COR-L47 (cell line): ENCODE measurements around the gene TRAF5.

Experiments used
- DNase-seq: peaks from one replicate; lab custom pipeline; 2025; lab: John Stamatoyannopoulos, UW

TRAF5 gene

GRCh38 chr1:211328084-211328694 lies 1.6 kb downstream of the TRAF5 start:
- no peak for DNase-seq

GRCh38 chr1:211328866-211329475 lies 2.3 kb downstream of the TRAF5 start:
- no peak for DNase-seq

GRCh38 chr1:211329764-211330201 lies 3.1 kb downstream of the TRAF5 start:
- no peak for DNase-seq

- DNase-seq: no peak
Observed at GRCh38 chr1:211330282-211330936, 3.8 kb downstream of the TRAF5 start.

- DNase-seq: no peak
Observed at GRCh38 chr1:211331011-211331709, 4.5 kb downstream of the TRAF5 start.

GRCh38 chr1:211332036-211332616 lies 5.5 kb downstream of the TRAF5 start:
- no peak for DNase-seq

GRCh38 chr1:211332830-211333229 lies 6.2 kb downstream of the TRAF5 start:
- DNase-seq: no peak

- no peak for DNase-seq
Observed at GRCh38 chr1:211333906-211334305, 7.3 kb downstream of the TRAF5 start.

GRCh38 chr1:211334986-211335385 lies 8.4 kb downstream of the TRAF5 start:
- no peak for DNase-seq

GRCh38 chr1:211335522-211336157 lies 9.0 kb downstream of the TRAF5 start:
- DNase-seq: no peak

GRCh38 chr1:211336161-211336560 lies 9.5 kb downstream of the TRAF5 start:
- DNase-seq: no peak

- DNase-seq: no peak
Observed at GRCh38 chr1:211336775-211337174, 10.1 kb downstream of the TRAF5 start.

GRCh38 chr1:211337430-211338223 lies 11.0 kb downstream of the TRAF5 start:
- no peak for DNase-seq

GRCh38 chr1:211338224-211338620 lies 11.6 kb downstream of the TRAF5 start:
- no peak for DNase-seq

GRCh38 chr1:211339631-211340041 lies 13.0 kb downstream of the TRAF5 start:
- no peak for DNase-seq

- DNase-seq: no peak
Observed at GRCh38 chr1:211340622-211341507, 14.2 kb downstream of the TRAF5 start.

GRCh38 chr1:211341999-211342398 lies 15.4 kb downstream of the TRAF5 start:
- DNase-seq: no peak

- no peak for DNase-seq
Observed at GRCh38 chr1:211343607-211344006, 17.0 kb downstream of the TRAF5 start.

- no peak for DNase-seq
Observed at GRCh38 chr1:211344152-211344618, 17.6 kb downstream of the TRAF5 start.

GRCh38 chr1:211345719-211346118 lies 19.1 kb downstream of the TRAF5 start:
- no peak for DNase-seq
